ENCODE results near the gene TBL2.
A peak's percentile ranks its signal among the peaks of the same experiment; 100 is the strongest.
"Not testable (repeated sequence)": the region's sequence is repeated elsewhere in the genome, so short reads cannot be mapped to it uniquely, and the experiment has no call there.

Gene TBL2

DNA sequence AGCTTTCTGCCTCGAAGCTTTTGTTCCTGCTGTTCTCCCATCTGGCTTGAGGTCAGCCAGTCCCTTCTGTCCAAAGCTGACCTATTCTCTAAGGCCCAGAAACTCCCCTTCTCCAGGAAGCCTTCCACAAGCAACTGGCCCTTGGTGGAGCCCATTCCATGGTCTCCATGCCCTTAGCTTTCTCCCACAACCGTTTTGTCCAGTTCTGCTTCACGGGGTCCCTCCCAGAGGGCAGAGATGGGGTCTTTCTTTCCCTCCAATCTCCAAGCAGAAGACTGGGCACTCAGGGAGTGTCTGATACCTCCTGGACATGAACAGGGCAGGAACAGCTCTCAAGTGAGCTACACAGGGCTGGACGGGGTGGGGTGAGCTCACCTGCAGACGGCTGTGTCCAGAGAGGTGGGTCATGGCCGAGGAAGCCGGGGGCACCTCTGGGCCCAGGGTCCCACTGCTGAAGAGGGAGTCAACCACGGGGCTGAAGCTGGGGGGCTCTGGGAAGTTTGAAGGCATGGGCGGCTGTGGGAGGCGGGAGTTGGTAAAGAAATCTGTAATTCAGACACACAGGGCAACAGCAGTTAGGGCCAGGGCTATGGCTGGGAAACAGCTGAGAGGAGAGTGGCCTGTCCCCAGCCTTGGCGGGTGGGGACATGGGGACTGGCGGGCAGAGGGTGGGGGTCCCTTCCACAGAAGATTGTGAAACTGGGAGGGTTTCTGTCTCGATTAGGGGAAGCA lies 20.9 kb upstream of the TBL2 start:
- H3K4me1 ChIP-seq (ENCODE audit: control insufficient read depth, insufficient read depth, low read length) = no peaks in the 10 kb centered on the region
- no peak overlapping the region for H3K4me3 ChIP-seq (ENCODE audit: low read length)
- H3K27ac ChIP-seq (ENCODE audit: low read depth, low read length) = no peak overlapping the region
- no peaks in the 10 kb centered on the region for H3K36me3 ChIP-seq (ENCODE audit: control insufficient read depth, insufficient read depth, low read length)
- peaks cover 11% of the 10 kb centered on the region for H3K27me3 ChIP-seq (ENCODE audit: control insufficient read depth, insufficient read depth, low read length)
- no peak overlapping the region for H3K9ac ChIP-seq (ENCODE audit: low read length)

DNA sequence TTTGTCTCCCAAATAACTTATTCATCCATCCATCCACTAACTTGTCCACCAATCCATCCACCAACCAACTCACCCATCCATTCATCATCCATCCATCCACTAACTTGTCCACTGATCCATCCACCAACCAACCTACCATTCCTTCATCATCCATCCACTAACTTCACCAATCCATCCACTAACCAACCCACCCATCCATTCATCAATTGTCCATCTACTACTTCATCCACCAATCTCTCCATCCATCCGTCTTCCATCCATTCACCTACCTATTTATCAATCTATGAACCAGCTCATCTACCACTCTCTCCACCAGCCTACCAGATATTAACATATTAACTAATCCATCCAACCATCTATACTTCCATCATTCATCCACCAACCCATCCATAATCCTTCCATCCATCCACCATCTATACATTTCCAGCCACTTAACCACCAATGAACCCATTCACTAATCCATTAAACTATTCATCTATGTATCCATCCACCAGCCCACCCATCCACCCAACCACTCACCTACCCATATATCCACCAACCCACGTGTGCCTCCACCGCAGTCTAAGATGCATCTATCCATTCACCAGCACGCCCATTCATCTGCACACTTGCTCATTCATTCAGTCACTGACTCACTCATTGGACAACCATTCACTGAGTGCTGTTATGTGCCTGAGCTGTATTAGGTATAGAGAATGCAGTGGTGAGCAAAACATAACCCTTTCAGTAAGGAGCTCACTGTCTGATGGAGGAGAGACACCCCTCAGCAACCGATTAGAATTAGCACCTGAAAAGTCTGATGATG lies 19.8 kb upstream of the TBL2 start:
- Histone ChIP-seq H3K9ac (ENCODE audit: low read length) (no peak overlapping the region), H3K27ac (ENCODE audit: low read depth, low read length) (no peak overlapping the region), H3K27me3 (ENCODE audit: control insufficient read depth, insufficient read depth, low read length) (peaks cover 10% of the 10 kb centered on the region), H3K4me3 (ENCODE audit: low read length) (no peak overlapping the region), H3K4me1 (ENCODE audit: control insufficient read depth, insufficient read depth, low read length) (no peaks in the 10 kb centered on the region), H3K36me3 (ENCODE audit: control insufficient read depth, insufficient read depth, low read length) (no peaks in the 10 kb centered on the region)

DNA sequence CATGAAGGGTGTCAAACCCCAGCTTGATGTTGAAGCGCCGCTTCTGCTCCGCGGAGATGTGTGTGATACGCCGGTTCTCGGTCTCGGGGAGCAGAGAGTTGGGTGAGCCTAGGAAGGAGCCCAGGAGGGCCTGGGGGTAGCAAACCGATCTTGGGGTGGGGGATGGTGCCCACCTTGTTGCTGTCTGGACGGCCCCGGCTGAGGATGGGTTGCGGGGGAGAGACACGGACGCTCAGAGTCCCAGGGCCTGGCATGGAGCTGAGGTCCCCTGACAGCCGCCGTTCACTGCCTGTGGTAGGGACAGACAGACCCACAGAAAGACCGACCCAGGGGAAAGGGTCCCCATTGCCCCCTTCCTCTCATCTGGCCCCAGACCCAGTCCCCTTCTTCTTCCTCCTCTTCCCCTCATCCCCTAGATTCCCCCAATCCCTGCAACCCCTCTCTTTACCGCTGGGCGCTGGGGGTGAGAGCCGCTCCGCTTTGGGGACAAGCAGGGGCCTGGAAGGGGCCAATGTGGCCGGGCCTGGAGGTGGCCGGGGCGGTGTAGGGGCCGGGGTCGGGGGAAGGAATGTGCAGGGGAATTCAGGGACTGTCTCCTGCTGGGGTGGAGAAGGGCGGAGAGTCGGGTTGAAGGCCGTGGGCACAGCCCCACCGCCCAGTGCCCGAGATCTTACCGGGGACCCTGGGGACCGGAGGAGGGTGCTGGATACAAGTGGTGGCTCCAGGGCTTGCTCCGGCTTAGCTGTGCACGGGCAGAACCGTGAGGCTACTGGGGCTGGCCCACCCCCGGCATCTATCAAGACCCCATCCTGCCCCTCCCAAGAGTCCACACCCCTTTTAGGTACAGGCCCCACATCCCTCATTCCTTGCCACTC lies 18.0 kb upstream of the TBL2 start:
- peaks cover 2% of the 10 kb centered on the region for H3K27me3 ChIP-seq (ENCODE audit: control insufficient read depth, insufficient read depth, low read length)
- H3K4me1 ChIP-seq (ENCODE audit: control insufficient read depth, insufficient read depth, low read length) = no peaks in the 10 kb centered on the region
- no peak overlapping the region for H3K9ac ChIP-seq (ENCODE audit: low read length)
- H3K27ac ChIP-seq (ENCODE audit: low read depth, low read length) = no peak overlapping the region
- H3K4me3 ChIP-seq (ENCODE audit: low read length) = no peak overlapping the region
- no peaks in the 10 kb centered on the region for H3K36me3 ChIP-seq (ENCODE audit: control insufficient read depth, insufficient read depth, low read length)

DNA sequence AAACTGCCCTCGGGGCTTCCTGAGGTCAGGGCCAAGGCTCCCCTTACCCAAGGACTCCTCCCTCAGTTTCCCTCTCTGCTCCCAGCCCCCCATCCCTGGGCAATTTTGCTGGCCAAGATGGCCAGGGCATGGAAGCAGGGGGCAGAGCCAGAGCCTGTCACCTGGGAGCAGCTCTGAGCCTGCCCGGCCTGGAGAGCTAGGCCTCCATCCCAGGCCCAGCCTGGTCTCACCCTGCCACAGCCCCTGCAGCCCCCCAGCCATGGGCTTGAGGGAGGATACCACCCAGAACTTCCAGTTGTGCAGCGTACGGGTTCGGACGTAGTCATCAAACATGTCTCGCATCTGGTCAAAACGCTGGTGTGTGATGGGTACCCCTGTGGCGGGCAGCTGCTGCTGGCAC lies 17.0 kb upstream of the TBL2 start:
- Histone ChIP-seq H3K36me3 (ENCODE audit: control insufficient read depth, insufficient read depth, low read length) (no peaks in the 10 kb centered on the region), H3K4me1 (ENCODE audit: control insufficient read depth, insufficient read depth, low read length) (no peaks in the 10 kb centered on the region), H3K9ac (ENCODE audit: low read length) (no peak overlapping the region), H3K4me3 (ENCODE audit: low read length) (no peak overlapping the region), H3K27me3 (ENCODE audit: control insufficient read depth, insufficient read depth, low read length) (peaks cover 2% of the 10 kb centered on the region), H3K27ac (ENCODE audit: low read depth, low read length) (no peak overlapping the region)

DNA sequence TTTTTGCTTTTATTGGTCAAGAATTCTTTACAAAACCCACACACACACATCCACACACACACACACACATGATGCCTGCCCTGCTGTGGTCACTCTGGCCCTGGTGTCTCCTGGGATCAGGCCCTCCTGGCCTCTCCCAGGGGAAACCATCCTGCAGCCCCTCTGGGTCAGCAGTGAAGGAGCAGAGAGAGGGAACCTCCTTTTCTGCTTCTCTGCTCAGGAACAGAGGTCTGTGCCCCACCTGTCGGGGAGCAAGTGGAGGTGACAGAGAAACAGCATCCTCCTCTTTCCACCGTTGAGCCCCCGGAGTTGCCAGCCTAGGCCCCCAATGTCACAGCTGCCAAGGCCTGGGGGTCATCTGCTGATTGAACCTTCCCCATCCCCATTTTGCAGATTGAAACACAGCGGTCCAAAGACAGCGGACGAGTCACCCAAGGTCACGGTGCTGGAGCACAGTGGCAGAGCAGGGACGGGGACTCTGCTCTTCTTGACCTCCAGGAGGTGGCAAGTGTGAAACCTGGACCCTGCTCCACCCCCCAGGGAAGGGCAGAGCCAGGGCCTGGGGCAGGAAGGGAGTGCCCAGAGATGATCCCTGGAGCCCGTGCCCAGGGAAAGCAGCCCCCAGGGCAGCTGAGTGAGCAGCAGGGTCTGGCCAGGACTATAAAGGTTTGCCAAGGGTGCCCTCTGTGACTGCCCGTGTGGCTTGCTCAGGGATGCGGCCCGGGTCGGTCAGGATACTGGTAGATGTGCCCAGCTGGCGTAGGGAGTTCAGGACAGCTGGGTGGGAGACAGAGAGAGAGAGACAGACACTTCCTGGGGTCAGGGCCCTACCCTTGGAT lies 15.0 kb upstream of the TBL2 start:
- Histone ChIP-seq H3K27ac (ENCODE audit: low read depth, low read length) (no peak overlapping the region), H3K4me1 (ENCODE audit: control insufficient read depth, insufficient read depth, low read length) (no peaks in the 10 kb centered on the region), H3K36me3 (ENCODE audit: control insufficient read depth, insufficient read depth, low read length) (no peaks in the 10 kb centered on the region), H3K4me3 (ENCODE audit: low read length) (no peak overlapping the region), H3K9ac (ENCODE audit: low read length) (no peak overlapping the region), H3K27me3 (ENCODE audit: control insufficient read depth, insufficient read depth, low read length) (peaks cover 2% of the 10 kb centered on the region)

DNA sequence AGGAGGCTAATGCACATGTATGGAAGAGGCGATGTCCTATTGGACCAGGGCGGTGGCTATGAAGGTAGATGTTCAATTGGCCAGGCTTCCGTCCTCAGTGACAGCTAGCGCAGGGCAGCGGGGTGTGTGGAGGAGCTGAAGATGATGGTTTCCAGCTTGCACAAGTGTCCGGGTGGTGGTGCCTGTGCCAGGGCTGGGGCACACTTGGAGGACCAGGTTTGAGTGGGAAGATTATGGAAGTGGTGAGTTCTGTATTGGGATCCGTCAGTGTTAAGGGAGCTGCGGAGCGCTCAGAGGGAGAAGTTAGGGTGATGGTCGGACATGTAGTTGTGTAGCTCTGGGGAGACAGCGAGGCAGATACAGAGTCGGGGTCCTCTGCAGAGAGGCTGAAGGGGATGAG lies 8.5 kb upstream of the TBL2 start:
- Histone ChIP-seq H3K27me3 (ENCODE audit: control insufficient read depth, insufficient read depth, low read length) (peaks cover 2% of the 10 kb centered on the region), H3K4me3 (ENCODE audit: low read length) (no peak overlapping the region), H3K4me1 (ENCODE audit: control insufficient read depth, insufficient read depth, low read length) (peaks cover 2% of the 10 kb centered on the region), H3K36me3 (ENCODE audit: control insufficient read depth, insufficient read depth, low read length) (no peaks in the 10 kb centered on the region), H3K9ac (ENCODE audit: low read length) (no peak overlapping the region), H3K27ac (ENCODE audit: low read depth, low read length) (no peak overlapping the region)

DNA sequence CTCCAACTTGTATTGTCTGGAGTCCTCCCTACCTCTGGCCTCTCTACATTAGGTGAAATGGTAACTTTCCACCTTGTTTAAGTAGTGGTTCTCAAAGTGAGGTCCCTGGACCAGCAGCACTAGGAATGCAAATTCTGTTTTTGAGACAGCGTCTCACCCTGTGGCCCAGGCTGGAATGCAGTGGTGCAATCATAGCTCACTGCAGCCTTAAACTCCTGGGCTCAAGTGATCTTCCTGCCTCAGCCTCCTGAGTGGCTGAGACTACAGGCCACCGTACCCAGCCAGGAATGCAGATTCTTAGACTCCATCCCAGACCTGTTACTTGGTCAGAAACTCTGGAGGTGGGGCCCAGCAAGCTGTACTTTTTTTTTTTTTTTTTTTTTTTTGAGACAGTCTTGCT lies 6.8 kb upstream of the TBL2 start:
- no peak overlapping the region for H3K4me3 ChIP-seq (ENCODE audit: low read length)
- no peak overlapping the region for H3K27ac ChIP-seq (ENCODE audit: low read depth, low read length)
- no peaks in the 10 kb centered on the region for H3K36me3 ChIP-seq (ENCODE audit: control insufficient read depth, insufficient read depth, low read length)
- H3K27me3 ChIP-seq (ENCODE audit: control insufficient read depth, insufficient read depth, low read length) = peaks cover 2% of the 10 kb centered on the region
- no peak overlapping the region for H3K9ac ChIP-seq (ENCODE audit: low read length)
- H3K4me1 ChIP-seq (ENCODE audit: control insufficient read depth, insufficient read depth, low read length) = peaks cover 2% of the 10 kb centered on the region

DNA sequence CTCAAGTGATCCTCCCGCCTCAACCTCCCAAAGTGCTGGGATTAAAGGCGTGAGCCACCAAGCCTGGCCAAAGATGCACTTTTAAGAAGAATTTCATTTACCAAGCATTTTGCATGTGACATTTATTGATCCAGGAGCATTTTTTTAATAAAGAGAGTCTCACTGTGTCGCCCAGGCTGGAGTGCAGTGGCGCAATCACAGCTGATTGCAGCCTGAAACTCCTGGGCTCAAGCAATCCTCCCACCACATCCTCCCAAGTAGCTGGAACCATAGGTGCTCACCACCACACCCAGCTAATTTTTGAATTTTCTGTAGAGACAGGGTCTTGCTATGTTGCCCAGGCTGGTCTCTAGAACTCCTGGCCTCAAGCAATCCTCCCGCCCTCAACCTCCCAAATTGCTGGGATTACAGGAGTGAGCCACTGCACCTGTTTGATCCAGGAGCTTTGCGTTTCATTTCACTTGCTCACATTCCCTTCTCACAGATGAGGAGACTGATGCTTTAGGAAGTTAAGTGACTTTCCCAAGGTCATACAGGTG lies 4.4 kb upstream of the TBL2 start:
- no peak overlapping the region for H3K9ac ChIP-seq (ENCODE audit: low read length)
- no peaks in the 10 kb centered on the region for H3K36me3 ChIP-seq (ENCODE audit: control insufficient read depth, insufficient read depth, low read length)
- H3K4me3 ChIP-seq (ENCODE audit: low read length) = no peak overlapping the region
- H3K27me3 ChIP-seq (ENCODE audit: control insufficient read depth, insufficient read depth, low read length) = peaks cover under 1% of the 10 kb centered on the region
- H3K27ac ChIP-seq (ENCODE audit: low read depth, low read length) = no peak overlapping the region
- peaks cover under 1% of the 10 kb centered on the region for H3K4me1 ChIP-seq (ENCODE audit: control insufficient read depth, insufficient read depth, low read length)

DNA sequence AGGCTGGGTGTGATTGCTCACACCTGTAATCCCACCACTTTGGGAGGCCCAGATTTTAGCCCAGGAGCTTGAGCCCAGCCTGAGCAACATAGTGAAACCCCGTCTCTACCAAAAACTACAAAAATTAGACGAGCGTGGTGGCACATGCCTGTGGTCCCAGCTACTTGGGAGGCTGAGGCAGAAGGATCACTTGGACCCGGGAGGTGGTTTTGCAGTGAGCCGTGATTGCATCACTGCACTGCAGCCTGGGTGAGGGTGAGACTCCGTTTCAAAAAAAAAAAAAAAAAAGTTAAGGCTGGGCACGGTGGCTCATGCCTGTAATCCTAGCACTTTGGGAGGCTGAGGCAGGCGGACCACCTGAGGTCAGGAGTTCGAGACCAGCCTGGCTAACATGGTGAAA lies 2.6 kb upstream of the TBL2 start:
- not testable (repeated sequence) for H3K27ac ChIP-seq (ENCODE audit: low read depth, low read length); H3K4me1 ChIP-seq (ENCODE audit: control insufficient read depth, insufficient read depth, low read length)

DNA sequence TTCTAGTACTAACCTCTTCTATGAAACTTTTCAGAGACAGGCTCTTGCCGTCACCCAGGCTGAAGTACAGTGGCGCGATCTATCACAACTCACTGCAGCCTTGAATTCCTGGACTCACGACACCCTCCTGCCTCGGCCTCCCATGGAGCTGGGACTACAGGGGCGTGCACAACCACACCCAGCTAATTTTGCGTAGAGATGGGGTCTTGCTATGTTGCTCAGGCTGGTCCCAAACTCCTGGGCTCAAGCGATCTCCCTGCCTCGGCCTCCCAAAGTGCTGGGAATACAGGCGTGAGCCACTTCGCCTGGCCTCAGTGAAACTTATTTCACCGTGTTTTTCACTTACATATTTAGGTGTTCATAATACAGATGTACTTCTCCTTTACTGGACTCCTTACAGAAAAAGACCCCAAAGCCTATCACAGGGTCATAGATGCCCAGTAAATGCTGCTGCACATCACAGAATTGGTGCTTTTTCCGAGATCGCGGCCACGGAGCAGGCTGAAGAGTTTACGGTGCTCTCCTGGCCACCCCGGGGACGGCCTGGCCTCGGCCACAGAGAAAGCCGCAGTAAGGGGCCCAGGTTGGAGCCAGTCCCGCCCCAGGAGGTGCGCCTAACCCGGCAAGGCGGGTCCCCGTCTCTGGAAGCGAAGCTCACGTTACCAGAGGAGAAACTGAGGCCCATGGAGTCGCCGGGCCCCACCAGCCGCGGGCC lies 595 bp downstream of the TBL2 start:
- peaks cover 3% of the 10 kb centered on the region for H3K4me1 ChIP-seq (ENCODE audit: control insufficient read depth, insufficient read depth, low read length)
- peak overlapping the region; percentile 75 for H3K27ac ChIP-seq (ENCODE audit: low read depth, low read length)
- H3K9ac ChIP-seq (ENCODE audit: low read length) = peak overlapping the region; percentile 90

More for the DNA sequence above, 2.6 kb upstream of the TBL2 start:
- H3K9ac ChIP-seq (ENCODE audit: low read length); H3K27me3 ChIP-seq (ENCODE audit: control insufficient read depth, insufficient read depth, low read length); H3K4me3 ChIP-seq (ENCODE audit: low read length); H3K36me3 ChIP-seq (ENCODE audit: control insufficient read depth, insufficient read depth, low read length): not testable (repeated sequence)

DNA sequence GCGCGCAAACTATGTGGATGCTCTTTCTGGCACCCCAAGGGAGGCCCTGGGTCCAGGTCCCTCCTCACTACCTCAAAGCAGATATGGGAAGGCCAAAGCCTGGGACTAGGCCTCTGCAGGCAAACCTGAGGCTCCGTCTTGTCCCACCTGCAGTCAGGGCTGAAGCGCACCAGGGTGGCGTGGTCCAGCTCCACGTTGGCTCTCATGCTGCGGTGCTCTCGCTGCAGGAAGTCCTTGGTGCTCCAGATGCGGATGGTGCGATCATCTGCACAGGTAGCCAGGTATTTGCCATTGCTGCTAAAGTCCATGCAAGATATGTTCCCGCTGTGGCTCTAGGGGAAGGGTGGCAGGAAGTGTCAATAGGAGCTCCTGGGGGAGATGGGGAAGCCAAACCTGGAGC lies 4.6 kb downstream of the TBL2 start:
- Histone ChIP-seq H3K4me3 (ENCODE audit: low read length) (no peak overlapping the region), H3K27ac (ENCODE audit: low read depth, low read length) (no peak overlapping the region), H3K27me3 (ENCODE audit: control insufficient read depth, insufficient read depth, low read length) (no peaks in the 10 kb centered on the region), H3K36me3 (ENCODE audit: control insufficient read depth, insufficient read depth, low read length) (peaks cover 41% of the 10 kb centered on the region), H3K4me1 (ENCODE audit: control insufficient read depth, insufficient read depth, low read length) (peaks cover 3% of the 10 kb centered on the region), H3K9ac (ENCODE audit: low read length) (no peak overlapping the region)

More for the DNA sequence above, 595 bp downstream of the TBL2 start:
- Histone ChIP-seq H3K27me3 (ENCODE audit: control insufficient read depth, insufficient read depth, low read length) (no peaks in the 10 kb centered on the region), H3K4me3 (ENCODE audit: low read length) (peak overlapping the region; percentile 88), H3K36me3 (ENCODE audit: control insufficient read depth, insufficient read depth, low read length) (peaks cover 19% of the 10 kb centered on the region)
